ENCODE measurements around the gene PTPN11.
A peak's percentile ranks its signal among the peaks of the same experiment; 100 is the strongest.
"Not testable (repeated sequence)": the region's sequence is repeated elsewhere in the genome, so short reads cannot be mapped to it uniquely, and the experiment has no call there.

Gene PTPN11

GRCh38 chr12:112518365-112518735 is 99.6 kb downstream of the PTPN11 start:
- no peak for DNase-seq

- DNase-seq, result not testable (repeated sequence)
These were observed 101.1 kb downstream of the PTPN11 start for GRCh38 chr12:112519841-112520340.

DNA sequence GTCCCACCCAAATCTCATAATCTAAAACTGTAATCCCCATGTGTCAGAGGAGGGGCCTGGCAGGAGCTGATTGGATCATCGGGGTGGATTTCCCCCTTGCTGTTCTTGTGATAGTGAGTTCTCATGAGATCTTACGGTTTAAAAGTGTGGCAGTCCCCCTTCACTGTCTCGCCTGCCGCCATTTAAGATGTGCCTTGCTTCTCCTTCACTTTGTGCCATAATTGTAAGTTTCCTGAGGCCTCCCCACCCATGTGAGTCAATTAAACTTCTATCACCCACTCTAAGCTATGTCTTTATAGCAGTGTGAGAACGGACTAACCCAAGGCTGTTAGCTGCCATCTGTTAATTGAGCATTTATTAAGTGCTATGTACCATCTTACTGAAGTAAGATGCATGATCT is 105.1 kb downstream of the PTPN11 start:
- DNase-seq, result no peak

DNA sequence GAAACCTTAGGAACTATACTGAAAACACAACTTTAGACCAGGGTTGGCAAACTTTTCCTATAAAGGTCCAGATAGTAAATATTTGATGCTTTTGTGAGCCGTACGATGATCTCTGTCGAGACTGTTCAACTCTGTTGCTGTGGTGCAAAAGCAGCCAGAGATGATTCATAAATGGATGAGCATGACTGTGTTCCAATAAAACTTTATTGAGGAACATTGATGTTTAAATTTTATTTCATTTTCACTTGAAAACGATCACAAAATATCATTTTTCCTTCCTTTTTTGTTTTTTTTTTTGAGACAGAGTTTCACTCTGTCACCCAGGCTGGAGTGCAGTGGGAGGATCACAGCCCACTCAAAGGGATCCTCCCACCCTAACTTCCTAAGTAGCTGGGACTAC is 105.5 kb downstream of the PTPN11 start:
- DNase-seq, result no peak

GRCh38 chr12:112524676-112525425 is 106.1 kb downstream of the PTPN11 start:
- DNase-seq, result no peak

DNA sequence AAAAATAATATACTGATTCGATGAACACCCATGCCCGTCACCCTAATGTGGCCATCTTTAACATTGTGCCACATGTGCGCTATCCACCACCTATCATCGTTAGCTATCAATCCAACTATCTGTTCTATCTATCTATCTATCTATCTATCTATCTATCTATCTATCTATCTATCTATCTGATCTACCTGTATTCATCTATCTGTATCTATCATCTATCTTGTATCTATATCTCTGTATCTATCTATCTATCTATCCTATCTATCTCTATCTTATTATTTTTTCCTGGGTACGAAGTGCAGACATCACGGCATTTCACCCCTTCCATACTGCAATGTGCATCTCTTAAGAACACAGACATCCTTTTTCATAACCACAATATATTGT is 106.7 kb downstream of the PTPN11 start:
- DNase-seq, result no peak

DNA sequence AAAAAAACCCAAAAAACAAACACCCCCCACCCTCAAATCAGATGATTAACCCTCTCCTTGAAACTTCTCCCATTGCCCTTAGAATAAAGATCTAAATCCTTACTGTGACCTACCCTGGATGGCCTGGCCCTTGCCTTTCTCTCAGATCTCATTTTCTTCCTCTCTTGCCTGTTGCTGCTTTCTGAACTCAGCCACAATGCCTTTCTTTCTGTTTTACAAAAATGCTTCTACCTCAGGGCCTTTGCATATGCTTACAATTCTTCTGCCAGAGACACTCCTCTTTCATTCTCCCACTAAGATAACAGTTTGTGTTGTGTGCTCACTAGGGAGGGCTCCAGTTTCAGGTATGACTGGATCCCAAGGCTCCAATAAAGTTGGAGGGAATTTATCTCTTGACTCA is 108.3 kb downstream of the PTPN11 start:
- DNase-seq, result no peak

DNA sequence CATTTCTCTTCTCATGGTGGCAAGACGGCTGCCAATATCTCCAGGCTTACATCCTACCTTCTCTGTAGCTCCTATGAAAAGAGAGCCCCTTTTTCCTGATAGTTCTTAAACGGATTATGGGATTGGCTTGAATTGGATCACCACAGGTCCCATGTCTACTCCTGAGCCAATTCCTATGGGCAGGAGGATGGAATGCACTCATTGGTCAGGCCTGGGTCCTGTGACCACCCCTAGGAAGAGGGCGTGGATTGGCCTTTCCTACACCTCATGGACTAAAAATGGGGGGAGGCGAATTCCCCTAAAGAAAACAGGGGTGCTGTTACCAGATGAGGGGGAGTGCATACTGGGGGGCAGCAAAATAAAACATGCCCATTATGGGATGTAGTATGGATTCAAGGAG is 108.8 kb downstream of the PTPN11 start:
- no peak for DNase-seq

- DNase-seq, result no peak
These were observed 109.8 kb downstream of the PTPN11 start for GRCh38 chr12:112528521-112528920.

GRCh38 chr12:112530941-112531340 is 112.2 kb downstream of the PTPN11 start:
- no peak for DNase-seq

DNA sequence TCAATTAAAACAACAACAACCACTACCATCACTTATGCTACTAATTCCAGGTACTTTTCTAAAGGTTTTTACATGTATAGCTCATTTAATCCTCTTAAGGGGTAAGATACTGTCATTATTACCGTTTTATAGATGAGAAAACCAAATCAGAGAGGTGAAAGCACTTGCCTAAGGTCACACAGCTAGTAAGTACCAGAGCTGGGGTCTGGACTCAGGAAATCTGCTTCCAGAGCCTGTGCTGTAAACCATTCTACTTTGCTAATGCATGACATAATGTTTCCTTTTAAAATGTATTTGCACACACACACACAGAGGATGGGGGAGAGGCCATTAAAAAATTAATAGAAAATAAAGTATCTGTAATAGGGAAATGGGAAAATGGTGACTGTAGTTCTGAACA is 113.4 kb downstream of the PTPN11 start:
- DNase-seq, result no peak

DNA sequence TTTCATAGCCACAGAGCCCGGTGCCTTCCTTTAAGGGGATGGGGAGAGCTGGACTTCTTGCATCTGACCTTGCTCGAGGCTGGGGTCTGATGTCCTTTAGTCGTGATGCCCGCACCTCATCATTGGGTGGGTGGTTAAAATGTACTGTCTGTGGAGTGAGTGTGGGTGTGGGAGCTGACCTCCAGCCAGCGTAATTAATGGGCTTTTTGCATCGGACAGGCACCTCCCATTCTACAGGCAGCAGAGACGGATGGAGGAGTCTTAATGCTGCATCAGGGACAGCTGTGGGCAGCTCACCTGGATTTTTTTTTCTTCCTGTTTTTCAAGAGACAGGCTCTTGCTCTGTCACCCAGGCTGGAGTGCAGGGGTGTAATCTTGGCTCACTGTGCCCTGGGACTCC is 114.8 kb downstream of the PTPN11 start:
- no peak for DNase-seq

DNA sequence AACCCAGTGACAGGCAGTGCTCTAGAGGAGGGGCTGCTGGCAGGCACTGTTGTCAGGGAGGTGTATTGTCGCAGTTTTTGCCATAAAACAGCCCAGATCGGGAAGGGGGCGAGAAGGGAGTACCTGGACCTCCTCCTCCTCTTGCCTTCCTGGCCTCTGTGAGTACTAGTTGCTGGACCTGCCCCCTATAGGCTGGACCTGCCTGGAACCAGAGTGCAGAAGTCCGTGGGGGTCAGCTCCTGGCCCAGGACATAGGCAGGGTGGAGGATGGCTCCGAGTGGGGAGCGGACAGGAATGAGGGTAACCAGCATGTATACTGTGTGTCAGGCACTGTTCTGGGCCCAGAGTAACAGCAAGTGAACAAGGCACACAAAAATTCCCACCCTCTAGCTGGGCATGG is 116.3 kb downstream of the PTPN11 start:
- no peak for DNase-seq

- no peak for DNase-seq
These were observed 117.1 kb downstream of the PTPN11 start for GRCh38 chr12:112535637-112536366.

- DNase-seq, result no peak
These were observed 117.6 kb downstream of the PTPN11 start for GRCh38 chr12:112536367-112536730.

- DNase-seq, result no peak
These were observed 119.1 kb downstream of the PTPN11 start for GRCh38 chr12:112537710-112538396.

- no peak for DNase-seq
These were observed 120.0 kb downstream of the PTPN11 start for GRCh38 chr12:112538740-112539139.

DNA sequence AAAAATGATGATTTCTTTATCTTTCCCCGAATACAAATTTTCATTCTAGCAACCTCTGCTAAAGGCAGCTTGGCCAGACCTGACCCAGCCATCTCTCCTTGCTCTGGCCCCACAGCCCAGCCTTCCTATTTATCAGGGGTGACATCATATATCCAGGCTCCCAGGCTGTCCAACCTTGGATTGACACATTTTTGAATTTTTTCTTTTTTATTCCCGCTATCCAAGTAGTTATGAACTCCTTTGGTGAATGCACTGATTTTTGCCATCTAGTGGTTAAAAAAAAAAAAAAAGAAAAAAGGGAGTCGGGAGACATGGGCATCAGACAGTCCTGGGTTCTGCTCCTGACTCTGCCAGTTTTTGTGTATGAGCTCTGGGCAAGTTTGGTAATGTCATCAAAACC is 120.5 kb downstream of the PTPN11 start:
- no peak for DNase-seq

- DNase-seq, result no peak
These were observed 121.3 kb downstream of the PTPN11 start for GRCh38 chr12:112540021-112540420.

DNA sequence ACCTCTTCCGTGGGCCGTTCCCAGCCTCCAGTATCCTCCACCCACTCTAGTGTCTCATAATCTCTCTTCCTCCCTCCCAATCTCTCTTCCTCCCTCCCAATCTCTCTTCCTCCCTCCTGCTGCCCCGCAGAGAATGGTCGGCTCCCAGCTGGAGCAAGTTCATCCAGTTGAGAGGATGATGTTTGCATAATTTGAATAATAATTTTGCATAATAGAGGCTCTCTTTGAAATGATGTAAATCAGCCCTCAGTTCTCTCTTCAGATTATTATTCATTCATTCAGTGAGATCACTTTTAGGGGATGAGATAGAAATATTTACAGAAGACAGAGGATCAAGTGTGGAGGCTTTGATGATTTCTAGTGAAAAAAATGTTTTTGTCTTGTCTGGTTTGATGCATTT is 125.0 kb downstream of the PTPN11 start:
- peak; percentile 95 to 96 for DNase-seq

- DNase-seq, result no peak
These were observed 127.6 kb downstream of the PTPN11 start for GRCh38 chr12:112546339-112546738.

DNA sequence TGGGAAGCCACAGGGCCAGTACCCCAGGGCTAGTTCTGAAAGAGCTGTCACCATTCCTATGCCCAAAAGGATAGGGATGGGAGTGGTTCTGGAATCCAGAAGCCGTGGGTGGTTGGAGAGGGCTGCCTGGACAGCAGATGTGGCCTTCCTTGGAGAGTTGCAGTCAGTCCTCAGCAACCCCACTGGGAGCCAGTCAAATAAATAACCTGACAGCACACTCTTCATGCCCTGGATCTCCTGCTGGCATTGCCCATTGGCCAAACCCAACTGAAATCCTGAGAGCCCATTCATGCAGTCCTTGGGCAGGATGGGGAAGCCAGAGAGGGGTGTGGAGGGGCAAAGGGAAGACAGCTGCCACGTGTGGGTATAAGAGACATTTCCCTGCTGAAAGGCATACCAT is 128.2 kb downstream of the PTPN11 start:
- DNase-seq, result no peak

DNA sequence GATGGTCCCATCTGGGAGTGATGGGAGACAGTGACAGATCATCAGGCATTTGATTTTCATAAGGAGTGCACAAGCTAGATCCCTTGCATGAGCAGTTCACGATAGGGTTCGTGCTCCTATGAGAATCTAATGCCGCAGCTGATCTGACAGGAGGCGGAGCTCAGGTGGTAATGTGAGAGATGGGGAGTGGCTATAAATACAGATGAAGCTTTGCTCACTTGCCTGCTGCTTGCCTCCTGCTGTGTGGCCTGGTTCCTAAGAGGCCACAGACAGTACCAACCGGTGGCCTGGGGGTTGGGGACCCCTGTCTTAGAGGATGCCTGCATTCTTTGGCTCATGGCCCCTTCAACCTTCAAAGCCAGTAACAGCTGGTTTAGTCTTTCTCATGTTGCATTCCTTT is 130.3 kb downstream of the PTPN11 start:
- DNase-seq, result no peak

- no peak for DNase-seq
These were observed 132.9 kb downstream of the PTPN11 start for GRCh38 chr12:112551681-112552080.

All from NCI-H526 (cell line).